HFFc6 (cell line): ENCODE results near the gene LIPJ. TPM values are rescaled to one million over a fixed set of nuclear protein-coding genes. Genes with fewer than 3 reads are reported as not detected.

Experiments
- DNase-seq: peaks from one replicate; pipeline ENCODE4 v3.0.0-alpha.2; 2018
- H3K27ac Mint-ChIP-seq: 2 replicates; pipeline ENCODE4 v1.8.0; 2020; ENCODE audit warnings: mild to moderate bottlenecking, mixed read lengths
- H3K27me3 Mint-ChIP-seq: 2 replicates; pipeline ENCODE4 v1.8.0; 2021; ENCODE audit warnings: mild to moderate bottlenecking, moderate library complexity, mixed read lengths; ENCODE audit not compliant: insufficient read depth
- H3K36me3 Mint-ChIP-seq: 2 replicates; pipeline ENCODE4 v1.8.0; 2021; ENCODE audit warnings: low read depth, mixed read lengths
- H3K4me1 Mint-ChIP-seq: 2 replicates; pipeline ENCODE4 v1.8.0; 2020; ENCODE audit warnings: low read depth, mixed read lengths
- H3K4me3 Mint-ChIP-seq: 2 replicates; pipeline ENCODE4 v1.8.0; 2020; ENCODE audit warnings: mild to moderate bottlenecking, moderate library complexity, mixed read lengths
- H3K9me3 Mint-ChIP-seq: 2 replicates; pipeline ENCODE4 v1.8.0; 2020; ENCODE audit warnings: mild to moderate bottlenecking, mixed read lengths
- CTCF ChIP-seq: fragments of 200-600 bp; sonication (generic); IDR thresholded peaks from 2 replicates; pipeline ENCODE4 v1.5.0; 2021; ENCODE audit warnings: antibody characterized with exemption, mild to moderate bottlenecking
- total RNA-seq, 6 experiments: library from RNA; stranded (reverse); fragmentation: NEBNext Ultra II Directional; extraction: Animal tissue kit (Norgen Biotek cat#: 25700); gene quantifications; 2 replicates in 1 of 6; 3 replicates in 5 of 6; pipeline ENCODE4 v1.2.3, GENCODE V29; 2021

LIPJ gene
- total RNA-seq, 6 experiments from 2014 or later = not detected

GRCh38 chr10:88542522-88542921 is 44.0 kb upstream of the LIPJ start:
- no peaks in the 10 kb centered on the region for H3K36me3 Mint-ChIP-seq
- TF ChIP-seq CTCF = no peak
- DNase-seq = no peak
- H3K4me3 Mint-ChIP-seq = no peak overlapping the region
- no peaks in the 10 kb centered on the region for H3K9me3 Mint-ChIP-seq
- peaks cover under 1% of the 10 kb centered on the region; the same call in 1 of the 2 replicates for H3K27me3 Mint-ChIP-seq
- peaks cover 8% of the 10 kb centered on the region; the same call in 1 of the 2 replicates for H3K4me1 Mint-ChIP-seq
- no peak overlapping the region for H3K27ac Mint-ChIP-seq

GRCh38 chr10:88544140-88544870 is 42.3 kb upstream of the LIPJ start:
- no peaks in the 10 kb centered on the region for H3K9me3 Mint-ChIP-seq
- no peaks in the 10 kb centered on the region for H3K27me3 Mint-ChIP-seq
- no peaks in the 10 kb centered on the region for H3K36me3 Mint-ChIP-seq
- H3K27ac Mint-ChIP-seq = no peak overlapping the region
- no peak for DNase-seq
- no peaks in the 10 kb centered on the region; the same call in 1 of the 2 replicates for H3K4me1 Mint-ChIP-seq
- no peak for TF ChIP-seq CTCF
- no peak overlapping the region for H3K4me3 Mint-ChIP-seq

GRCh38 chr10:88545359-88545758 is 41.2 kb upstream of the LIPJ start:
- H3K9me3 Mint-ChIP-seq = no peaks in the 10 kb centered on the region
- H3K27me3 Mint-ChIP-seq = no peaks in the 10 kb centered on the region
- no peak for DNase-seq
- no peaks in the 10 kb centered on the region; the same call in 1 of the 2 replicates for H3K4me1 Mint-ChIP-seq
- H3K27ac Mint-ChIP-seq = no peak overlapping the region
- no peak overlapping the region for H3K4me3 Mint-ChIP-seq
- no peaks in the 10 kb centered on the region for H3K36me3 Mint-ChIP-seq
- TF ChIP-seq CTCF = no peak

- Mint-ChIP-seq H3K4me1 (no peaks in the 10 kb centered on the region; the same call in 1 of the 2 replicates), H3K9me3 (no peaks in the 10 kb centered on the region), H3K27me3 (no peaks in the 10 kb centered on the region), H3K27ac (no peak overlapping the region), H3K4me3 (no peak overlapping the region), H3K36me3 (no peaks in the 10 kb centered on the region)
- DNase-seq = no peak
- no peak for TF ChIP-seq CTCF
These were observed 40.1 kb upstream of the LIPJ start for GRCh38 chr10:88546497-88546896.

GRCh38 chr10:88551246-88551645 is 35.3 kb upstream of the LIPJ start:
- no peak for DNase-seq
- H3K27me3 Mint-ChIP-seq = no peaks in the 10 kb centered on the region
- no peaks in the 10 kb centered on the region for H3K9me3 Mint-ChIP-seq
- no peaks in the 10 kb centered on the region for H3K36me3 Mint-ChIP-seq
- no peak overlapping the region for H3K4me3 Mint-ChIP-seq
- H3K4me1 Mint-ChIP-seq = no peaks in the 10 kb centered on the region
- H3K27ac Mint-ChIP-seq = no peak overlapping the region
- TF ChIP-seq CTCF = no peak
